ENCODE measurements around the gene GLP1R. TPM values are rescaled to one million over a fixed set of nuclear protein-coding genes. Genes with fewer than 3 reads are reported as not detected.

The GLP1R gene
- total RNA-seq, 2 donors from 2014 or later: 1.9 to 5.8 TPM

GRCh38 chr6:39053016-39053624, 4.5 kb downstream of the GLP1R start:
- H3K9me3 ChIP-seq: no peaks in the 10 kb centered on the region
- no peak overlapping the region for H3K4me3 ChIP-seq
- no peak for DNase-seq (ENCODE audit: low spot score)
- TF ChIP-seq CTCF (IDR thresholded peaks at IDR 0.05): no peak
- no peaks in the 10 kb centered on the region for H3K27me3 ChIP-seq
- H3K4me1 ChIP-seq: peaks cover 0 to 14% of the 10 kb centered on the region in 2 donors
- no peaks in the 10 kb centered on the region for H3K36me3 ChIP-seq
- H3K27ac ChIP-seq: no peak overlapping the region

GRCh38 chr6:39053854-39054576, 5.4 kb downstream of the GLP1R start:
- DNase-seq (ENCODE audit: low spot score): no peak
- H3K9me3 ChIP-seq: no peaks in the 10 kb centered on the region
- no peaks in the 10 kb centered on the region for H3K27me3 ChIP-seq
- H3K36me3 ChIP-seq: no peaks in the 10 kb centered on the region
- TF ChIP-seq CTCF (IDR thresholded peaks at IDR 0.05): no peak
- H3K27ac ChIP-seq: peak overlapping the region in 1 of 2 donors; percentile 16
- H3K4me3 ChIP-seq: no peak overlapping the region
- peaks cover 0 to 5% of the 10 kb centered on the region in 2 donors for H3K4me1 ChIP-seq

GRCh38 chr6:39054577-39055142, 6.1 kb downstream of the GLP1R start:
- no peak for DNase-seq (ENCODE audit: low spot score)

GRCh38 chr6:39055661-39056060, 7.1 kb downstream of the GLP1R start:
- Histone ChIP-seq H3K27ac (no peak overlapping the region), H3K4me3 (no peak overlapping the region), H3K36me3 (no peaks in the 10 kb centered on the region), H3K27me3 (no peaks in the 10 kb centered on the region), H3K9me3 (no peaks in the 10 kb centered on the region), H3K4me1 (no peaks in the 10 kb centered on the region)
- TF ChIP-seq CTCF (IDR thresholded peaks at IDR 0.05): no peak
- no peak for DNase-seq (ENCODE audit: low spot score)

More at GRCh38 chr6:39054577-39055142, 6.1 kb downstream of the GLP1R start:
- Histone ChIP-seq H3K4me1 (no peaks in the 10 kb centered on the region), H3K27me3 (no peaks in the 10 kb centered on the region), H3K9me3 (no peaks in the 10 kb centered on the region), H3K27ac (peak overlapping the region in 1 of 2 donors; percentile 16), H3K4me3 (no peak overlapping the region), H3K36me3 (no peaks in the 10 kb centered on the region)
- no peak for TF ChIP-seq CTCF (IDR thresholded peaks at IDR 0.05)

GRCh38 chr6:39056191-39056590, 7.6 kb downstream of the GLP1R start:
- TF ChIP-seq CTCF (IDR thresholded peaks at IDR 0.05): no peak
- no peaks in the 10 kb centered on the region for H3K27me3 ChIP-seq
- H3K4me1 ChIP-seq: peaks cover 0 to 4% of the 10 kb centered on the region in 2 donors

More at GRCh38 chr6:39056191-39056590, 7.6 kb downstream of the GLP1R start:
- Histone ChIP-seq H3K36me3 (no peaks in the 10 kb centered on the region), H3K27ac (peak overlapping the region in 1 of 2 donors; percentile 46), H3K4me3 (no peak overlapping the region), H3K9me3 (no peaks in the 10 kb centered on the region)
- DNase-seq (ENCODE audit: low spot score): no peak
